Measurements from ENCODE around the gene FAM89A. TPM values are rescaled to one million over a fixed set of nuclear protein-coding genes. Genes with fewer than 3 reads are reported as not detected.

Gene FAM89A
- total RNA-seq, 1 experiment from 2014 or later = 1.5 TPM

- no peak overlapping the region for H4K91ac ChIP-seq (ENCODE audit: insufficient read length, low read depth, low read length)
- Mint-ChIP-seq H3K36me3 (ENCODE audit: insufficient read depth in 1 of 3, low read depth in 3 of 3) (no peaks in the 10 kb centered on the region), H3K4me1 (peaks cover 8 to 11% of the 10 kb centered on the region in 2 experiments), H3K4me3 (peak overlapping the region; percentile 28 to 31; a peak in 3 of 5 replicates), H3K27ac (no peak overlapping the region), H3K27me3 (ENCODE audit: low read depth) (peaks cover 89% of the 10 kb centered on the region), H3K9me3 (no peaks in the 10 kb centered on the region)
- peak; percentile 47 for DNase-seq
- no peaks in the 10 kb centered on the region; the same call in 1 of the 2 replicates for H3K27me3 ChIP-seq (ENCODE audit: insufficient read depth, low read length)
- no peaks in the 10 kb centered on the region for H3K4me1 ChIP-seq (ENCODE audit: insufficient read depth, low read length)
- no peak overlapping the region for H3K23ac ChIP-seq (ENCODE audit: insufficient read length, low read depth, low read length)
- TF ChIP-seq, protein P1, sequence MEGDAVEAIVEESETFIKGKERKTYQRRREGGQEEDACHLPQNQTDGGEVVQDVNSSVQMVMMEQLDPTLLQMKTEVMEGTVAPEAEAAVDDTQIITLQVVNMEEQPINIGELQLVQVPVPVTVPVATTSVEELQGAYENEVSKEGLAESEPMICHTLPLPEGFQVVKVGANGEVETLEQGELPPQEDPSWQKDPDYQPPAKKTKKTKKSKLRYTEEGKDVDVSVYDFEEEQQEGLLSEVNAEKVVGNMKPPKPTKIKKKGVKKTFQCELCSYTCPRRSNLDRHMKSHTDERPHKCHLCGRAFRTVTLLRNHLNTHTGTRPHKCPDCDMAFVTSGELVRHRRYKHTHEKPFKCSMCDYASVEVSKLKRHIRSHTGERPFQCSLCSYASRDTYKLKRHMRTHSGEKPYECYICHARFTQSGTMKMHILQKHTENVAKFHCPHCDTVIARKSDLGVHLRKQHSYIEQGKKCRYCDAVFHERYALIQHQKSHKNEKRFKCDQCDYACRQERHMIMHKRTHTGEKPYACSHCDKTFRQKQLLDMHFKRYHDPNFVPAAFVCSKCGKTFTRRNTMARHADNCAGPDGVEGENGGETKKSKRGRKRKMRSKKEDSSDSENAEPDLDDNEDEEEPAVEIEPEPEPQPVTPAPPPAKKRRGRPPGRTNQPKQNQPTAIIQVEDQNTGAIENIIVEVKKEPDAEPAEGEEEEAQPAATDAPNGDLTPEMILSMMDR (conservative IDR thresholded peaks at IDR 0.05) = no peak
- H3K9ac ChIP-seq (ENCODE audit: extremely low read depth, insufficient read length, low read length) = no peak overlapping the region
- no peak overlapping the region for H2AFZ ChIP-seq (ENCODE audit: low read length)
- no peak overlapping the region for H3K18ac ChIP-seq (ENCODE audit: insufficient read length, low read depth, low read length)
- H3T11ph ChIP-seq (ENCODE audit: low read length) = no peak overlapping the region
- H2AK5ac ChIP-seq (ENCODE audit: insufficient read length, low read length) = no peak overlapping the region
- H3K14ac ChIP-seq (ENCODE audit: insufficient read depth, low read length) = no peak overlapping the region
- H3K79me1 ChIP-seq (ENCODE audit: insufficient read depth, low read depth, low read length, poor library complexity, severe bottlenecking) = no peaks in the 10 kb centered on the region
- no peak overlapping the region for H2BK12ac ChIP-seq (ENCODE audit: insufficient read length, low read depth, low read length)
- H2BK20ac ChIP-seq (ENCODE audit: low read depth, low read length, poor library complexity, severe bottlenecking) = no peak overlapping the region
- no peak overlapping the region for H3K4me2 ChIP-seq (ENCODE audit: insufficient read depth, insufficient read length, low read length)
- H3K56ac ChIP-seq (ENCODE audit: insufficient read length, low read depth, low read length) = no peak overlapping the region
- no peak overlapping the region for H2BK5ac ChIP-seq (ENCODE audit: insufficient read length, low read length)
- no peak overlapping the region for H4K8ac ChIP-seq (replicated peaks; ENCODE audit: insufficient read length, low read depth, low read length)
- H4K20me1 ChIP-seq (ENCODE audit: control insufficient read depth, insufficient read depth, insufficient read length) = no peaks in the 10 kb centered on the region
- H3K9me3 ChIP-seq (ENCODE audit: control insufficient read depth, low read depth, low read length) = no peaks in the 10 kb centered on the region
- no peak overlapping the region for H2BK15ac ChIP-seq (ENCODE audit: low read depth, low read length)
- H3K79me2 ChIP-seq (ENCODE audit: insufficient read depth, low read length) = no peaks in the 10 kb centered on the region
- no peaks in the 10 kb centered on the region for H3K23me2 ChIP-seq (ENCODE audit: insufficient read length, low read depth, low read length, poor library complexity, severe bottlenecking)
- no CpG with 5 or more reads among the region's 7 CpGs for WGBS (ENCODE audit: extremely low coverage, insufficient read length, low lambda C conversion rate)
- H3K27ac ChIP-seq (ENCODE audit: insufficient read length, low read depth, low read length) = no peak overlapping the region
- H3K4ac ChIP-seq (ENCODE audit: low read depth, low read length) = no peak overlapping the region
- no peak overlapping the region for H2BK120ac ChIP-seq (ENCODE audit: low read depth, low read length, poor library complexity, severe bottlenecking)
- no peak overlapping the region for H4K5ac ChIP-seq (ENCODE audit: insufficient read length, low read depth, low read length)
These were observed 11.4 kb downstream of the FAM89A start for GRCh38 chr1:231028682-231029081.
